Chondrocyte (in vitro differentiated cells): ENCODE measurements around the gene PML. TPM values are rescaled to one million over a fixed set of nuclear protein-coding genes. Genes with fewer than 3 reads are reported as not detected.
A peak's percentile ranks its signal among the peaks of the same experiment; 100 is the strongest.

Source experiments
- DNase-seq: peaks from one replicate; pipeline ENCODE4 v3.0.0; 2021; ENCODE audit warnings: mixed read lengths, low spot score
- H3K27ac Mint-ChIP-seq: one replicate; pipeline ENCODE4 v1.8.0; 2021; ENCODE audit warnings: mild to moderate bottlenecking, moderate library complexity, mixed read lengths; ENCODE audit not compliant: unreplicated experiment
- H3K27me3 Mint-ChIP-seq: 2 replicates; pipeline ENCODE4 v1.8.0; 2021; ENCODE audit warnings: low read depth, mixed read lengths
- H3K36me3 Mint-ChIP-seq: 2 replicates; pipeline ENCODE4 v1.8.0; 2021; ENCODE audit warnings: low read depth, mixed read lengths
- H3K4me1 Mint-ChIP-seq: 2 replicates; pipeline ENCODE4 v1.8.0; 2021; ENCODE audit warnings: low read depth, mild to moderate bottlenecking, mixed read lengths
- H3K4me3 Mint-ChIP-seq: one replicate; pipeline ENCODE4 v1.8.0; 2021; ENCODE audit warnings: mild to moderate bottlenecking, moderate library complexity, mixed read lengths; ENCODE audit not compliant: unreplicated experiment
- H3K9me3 Mint-ChIP-seq: 2 replicates; pipeline ENCODE4 v1.8.0; 2021; ENCODE audit warnings: low read depth, mixed read lengths
- CTCF ChIP-seq: fragments of 200-600 bp; sonication (generic); IDR thresholded peaks from 2 replicates; pipeline ENCODE4 v1.5.0; 2021; ENCODE audit warnings: antibody characterized with exemption, mild to moderate bottlenecking, moderate library complexity
- total RNA-seq: library from RNA; stranded (reverse); gene quantifications from 3 replicates; pipeline ENCODE4 v1.2.1, GENCODE V29; 2021

PML gene
- total RNA-seq, 1 donor from 2014 or later, result 40.0 TPM

GRCh38 chr15:74036271-74037170, 42.0 kb downstream of the PML start:
- peak; percentile 82 for TF ChIP-seq CTCF
- peaks cover 16% of the 10 kb centered on the region for H3K36me3 Mint-ChIP-seq
- H3K9me3 Mint-ChIP-seq, result no peaks in the 10 kb centered on the region
- H3K27ac Mint-ChIP-seq, result peak overlapping the region; percentile 5
- H3K27me3 Mint-ChIP-seq, result no peaks in the 10 kb centered on the region
- H3K4me3 Mint-ChIP-seq, result no peak overlapping the region
- H3K4me1 Mint-ChIP-seq, result peaks cover 38% of the 10 kb centered on the region
- no peak for DNase-seq

- no peak overlapping the region for H3K27ac Mint-ChIP-seq
- peaks cover 16% of the 10 kb centered on the region for H3K36me3 Mint-ChIP-seq
- H3K4me3 Mint-ChIP-seq, result no peak overlapping the region
- peaks cover 38% of the 10 kb centered on the region for H3K4me1 Mint-ChIP-seq
- no peak for DNase-seq
- TF ChIP-seq CTCF, result peak; percentile 58
- no peaks in the 10 kb centered on the region for H3K9me3 Mint-ChIP-seq
- no peaks in the 10 kb centered on the region for H3K27me3 Mint-ChIP-seq
These were observed 42.9 kb downstream of the PML start for GRCh38 chr15:74037171-74038117.

GRCh38 chr15:74038707-74039655, 44.5 kb downstream of the PML start:
- Mint-ChIP-seq H3K27ac (peak overlapping the region; percentile 93), H3K4me1 (peaks cover 38% of the 10 kb centered on the region), H3K27me3 (no peaks in the 10 kb centered on the region), H3K36me3 (peaks cover 20% of the 10 kb centered on the region), H3K4me3 (no peak overlapping the region), H3K9me3 (no peaks in the 10 kb centered on the region)
- TF ChIP-seq CTCF, result no peak
- no peak for DNase-seq

GRCh38 chr15:74039656-74040010, 45.1 kb downstream of the PML start:
- Mint-ChIP-seq H3K27me3 (no peaks in the 10 kb centered on the region), H3K4me1 (peaks cover 38% of the 10 kb centered on the region), H3K36me3 (peaks cover 16% of the 10 kb centered on the region), H3K27ac (peak overlapping the region; percentile 93), H3K4me3 (no peak overlapping the region), H3K9me3 (no peaks in the 10 kb centered on the region)
- no peak for DNase-seq
- TF ChIP-seq CTCF, result no peak
